HepG2 (cell line): ENCODE measurements around the gene ADRM1. TPM values are rescaled to one million over a fixed set of nuclear protein-coding genes. Genes with fewer than 3 reads are reported as not detected.

Experiments used
- ARID4A ChIP-seq: sonication (generic); formaldehyde crosslinking; IDR thresholded peaks from 2 replicates; pipeline ENCODE4 v1.5.0; 2020; ENCODE audit warnings: mild to moderate bottlenecking, missing genetic modification reagents, borderline replicate concordance
- CHCHD3 ChIP-seq: sonication (generic); formaldehyde crosslinking; IDR thresholded peaks from 2 replicates; pipeline ENCODE4 v1.8.0; 2022; ENCODE audit warnings: mild to moderate bottlenecking, missing genetic modification reagents, moderate library complexity
- HNF4A ChIP-seq: sonication (generic); formaldehyde crosslinking; IDR thresholded peaks from 2 replicates; pipeline ENCODE4 v1.4.0; 2020; ENCODE audit warnings: missing genetic modification reagents
- HNRNPLL ChIP-seq: fragments of 200-400 bp; formaldehyde crosslinking; IDR thresholded peaks from 2 replicates; pipeline ENCODE4 v1.6.1; 2017; ENCODE audit warnings: mild to moderate bottlenecking, low read depth, low read length; ENCODE audit not compliant: poor library complexity, severe bottlenecking
- HOXA3 ChIP-seq: sonication (generic); formaldehyde crosslinking; IDR thresholded peaks from 2 replicates; pipeline ENCODE4 v1.5.0; 2020; ENCODE audit warnings: missing genetic modification reagents
- ISL2 ChIP-seq: sonication (generic); formaldehyde crosslinking; IDR thresholded peaks from 2 replicates; pipeline ENCODE4 v1.5.0; 2020; ENCODE audit warnings: missing genetic modification reagents
- MED8 ChIP-seq: sonication (generic); formaldehyde crosslinking; IDR thresholded peaks from 2 replicates; pipeline ENCODE4 v1.8.1; 2023; ENCODE audit warnings: mild to moderate bottlenecking, missing genetic modification reagents; ENCODE audit not compliant: insufficient replicate concordance
- MNT ChIP-seq: fragments of 450-650 bp; IDR thresholded peaks from 2 replicates; pipeline ENCODE4 v1.6.1; 2016
- NFIB ChIP-seq: sonication (generic); formaldehyde crosslinking; IDR thresholded peaks from 2 replicates; pipeline ENCODE4 v1.9.0; 2021; ENCODE audit warnings: missing genetic modification reagents, mild to moderate bottlenecking, borderline replicate concordance
- PAX8 ChIP-seq: sonication (generic); formaldehyde crosslinking; IDR thresholded peaks from 2 replicates; pipeline ENCODE4 v1.8.0; 2022; ENCODE audit warnings: mild to moderate bottlenecking, missing genetic modification reagents, borderline replicate concordance
- RELA ChIP-seq: sonication (generic); formaldehyde crosslinking; IDR thresholded peaks from 2 replicates; pipeline ENCODE4 v1.4.0; 2020; ENCODE audit warnings: missing genetic modification reagents
- SNRNP70 ChIP-seq: fragments of 200-400 bp; formaldehyde crosslinking; IDR thresholded peaks from 2 replicates; pipeline ENCODE4 v1.6.1; 2017; ENCODE audit warnings: mild to moderate bottlenecking, low read depth, low read length, moderate library complexity
- TERF1 ChIP-seq: sonication (generic); formaldehyde crosslinking; IDR thresholded peaks from 2 replicates; pipeline ENCODE4 v1.8.0; 2022; ENCODE audit warnings: mild to moderate bottlenecking, missing genetic modification reagents, moderate library complexity
- ZNF136 ChIP-seq: sonication (generic); formaldehyde crosslinking; IDR thresholded peaks from 2 replicates; pipeline ENCODE4 v1.8.1; 2022; ENCODE audit warnings: low read depth, mild to moderate bottlenecking, moderate library complexity, missing genetic modification reagents
- ZNF264 ChIP-seq: sonication (generic); formaldehyde crosslinking; IDR thresholded peaks from 2 replicates; pipeline ENCODE4 v1.4.0; 2020; ENCODE audit warnings: missing genetic modification reagents
- ZNF276 ChIP-seq: sonication (generic); formaldehyde crosslinking; IDR thresholded peaks from 2 replicates; pipeline ENCODE4 v1.4.0; 2020; ENCODE audit warnings: mild to moderate bottlenecking, low read depth, missing genetic modification reagents
- polyA plus RNA-seq, 8 experiments: library from polyadenylated mRNA; depleted of rRNA in 3 of 8; stranded (reverse) in 7 of 8; unstranded in 1 of 8; fragments of >200 nt; fragmentation: Illumina TruSeq in 4 of 8; extraction: Trizol in 4 of 8; gene quantifications; 2 replicates each; pipeline versions ENCODE4 v1.2.1 to v1.2.3, GENCODE V29; 2011 to 2016; ENCODE audit warnings: low read depth in 4 of 8, missing spikeins in 1 of 8, mixed read lengths in 1 of 8; ENCODE audit not compliant: insufficient read depth in 1 of 8
- total RNA-seq, 5 experiments: library from RNA; depleted of rRNA; stranded (reverse); fragments of >200 nt; fragmentation: Illumina TruSeq; extraction: Trizol; gene quantifications; 2 replicates each; pipeline ENCODE4 v1.2.3, GENCODE V29; 2016; ENCODE audit warnings: low read depth in 1 of 5

The ADRM1 gene
- total and polyA plus RNA-seq, 2 of the 13 experiments (the other 11 are each of a cell fraction or from before 2014, with no cell fraction given) = 92.9 to 154 TPM

- TF ChIP-seq TERF1 (CRISPR knock-in tag) (no peak), PAX8 (CRISPR knock-in tag) (0 out of 2 replicates have a peak, but pooled peaks have one; percentile 60), MNT (no peak), ZNF264 (CRISPR knock-in tag) (peak; percentile 84), ARID4A (CRISPR knock-in tag) (peak; percentile 79; the same call in 1 of the 2 replicates), ISL2 (no peak), RELA (CRISPR knock-in tag) (no peak), SNRNP70 (no peak), HOXA3 (peak; percentile 62; the same call in 1 of the 2 replicates), ZNF136 (CRISPR knock-in tag) (no peak), HNRNPLL (no peak), HNF4A (CRISPR knock-in tag) (peak; percentile 86), ZNF276 (CRISPR knock-in tag) (no peak), CHCHD3 (0 out of 2 replicates have a peak, but pooled peaks have one; percentile 34), MED8 (CRISPR knock-in tag) (no peak), NFIB (CRISPR knock-in tag) (no peak)
Observed at GRCh38 chr20:62353289-62354030, 50.7 kb downstream of the ADRM1 start (continued).
